NB4 (cell line): Measurements from ENCODE around the gene ZNF423.

ENCODE experiments used
- DNase-seq: peaks from one replicate; pipeline ENCODE4 v3.0.0; 2010; ENCODE audit warnings: low read depth
- H3K4me3 ChIP-seq: one replicate; pipeline ENCODE4 v1.5.1; 2011; ENCODE audit warnings: mild to moderate bottlenecking, low read depth, low read length, moderate library complexity
- MAX ChIP-seq: IDR thresholded peaks from 2 replicates; pipeline ENCODE4 v1.6.1; 2011; ENCODE audit warnings: low read depth, low read length
- MYC ChIP-seq: IDR thresholded peaks from 2 replicates; pipeline ENCODE4 v1.6.1; 2011; ENCODE audit warnings: low read depth, low read length
- POLR2A ChIP-seq: IDR thresholded peaks from 2 replicates; pipeline ENCODE4 v1.6.1; 2011; ENCODE audit warnings: mild to moderate bottlenecking; ENCODE audit not compliant: insufficient read length; ENCODE audit errors: extremely low read depth
- TF ChIP-seq, protein P1 (sequence below): IDR thresholded peaks from one replicate; pipeline ENCODE4 v1.5.1; 2012; ENCODE audit warnings: low read depth, low read length

ZNF423 gene

GRCh38 chr16:49462362-49462988 lies 393.4 kb downstream of the ZNF423 start:
- TF ChIP-seq POLR2A = no peak
- no peak for TF ChIP-seq MAX
- TF ChIP-seq, protein P1, sequence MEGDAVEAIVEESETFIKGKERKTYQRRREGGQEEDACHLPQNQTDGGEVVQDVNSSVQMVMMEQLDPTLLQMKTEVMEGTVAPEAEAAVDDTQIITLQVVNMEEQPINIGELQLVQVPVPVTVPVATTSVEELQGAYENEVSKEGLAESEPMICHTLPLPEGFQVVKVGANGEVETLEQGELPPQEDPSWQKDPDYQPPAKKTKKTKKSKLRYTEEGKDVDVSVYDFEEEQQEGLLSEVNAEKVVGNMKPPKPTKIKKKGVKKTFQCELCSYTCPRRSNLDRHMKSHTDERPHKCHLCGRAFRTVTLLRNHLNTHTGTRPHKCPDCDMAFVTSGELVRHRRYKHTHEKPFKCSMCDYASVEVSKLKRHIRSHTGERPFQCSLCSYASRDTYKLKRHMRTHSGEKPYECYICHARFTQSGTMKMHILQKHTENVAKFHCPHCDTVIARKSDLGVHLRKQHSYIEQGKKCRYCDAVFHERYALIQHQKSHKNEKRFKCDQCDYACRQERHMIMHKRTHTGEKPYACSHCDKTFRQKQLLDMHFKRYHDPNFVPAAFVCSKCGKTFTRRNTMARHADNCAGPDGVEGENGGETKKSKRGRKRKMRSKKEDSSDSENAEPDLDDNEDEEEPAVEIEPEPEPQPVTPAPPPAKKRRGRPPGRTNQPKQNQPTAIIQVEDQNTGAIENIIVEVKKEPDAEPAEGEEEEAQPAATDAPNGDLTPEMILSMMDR = no peak
- no peak for TF ChIP-seq MYC
- H3K4me3 ChIP-seq = no peak overlapping the region
- no peak for DNase-seq

DNA sequence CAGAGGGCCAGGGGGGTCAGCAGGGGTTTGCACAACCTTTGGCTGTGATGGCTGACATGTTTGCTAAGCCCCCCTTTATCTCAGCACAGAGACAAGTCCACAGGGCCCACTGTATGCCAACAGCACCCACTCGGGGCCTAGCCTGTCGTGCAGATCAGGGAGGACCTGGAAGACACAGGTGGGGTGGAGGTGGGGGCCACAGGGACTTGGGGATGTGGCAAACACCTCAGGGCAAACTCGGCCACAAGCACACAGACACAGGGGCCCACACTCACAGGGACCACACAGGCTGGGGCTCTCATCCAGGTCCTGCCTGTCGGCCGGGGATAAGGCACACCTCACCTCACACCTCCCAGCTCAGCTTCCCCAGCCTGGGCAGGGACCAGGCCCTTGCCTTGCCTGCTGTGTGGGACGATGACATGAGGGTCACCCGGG lies 394.4 kb downstream of the ZNF423 start:
- TF ChIP-seq POLR2A = no peak
- no peak for TF ChIP-seq MAX
- TF ChIP-seq MYC = no peak
- TF ChIP-seq, protein P1 = no peak
- H3K4me3 ChIP-seq = no peak overlapping the region
- DNase-seq = no peak

DNA sequence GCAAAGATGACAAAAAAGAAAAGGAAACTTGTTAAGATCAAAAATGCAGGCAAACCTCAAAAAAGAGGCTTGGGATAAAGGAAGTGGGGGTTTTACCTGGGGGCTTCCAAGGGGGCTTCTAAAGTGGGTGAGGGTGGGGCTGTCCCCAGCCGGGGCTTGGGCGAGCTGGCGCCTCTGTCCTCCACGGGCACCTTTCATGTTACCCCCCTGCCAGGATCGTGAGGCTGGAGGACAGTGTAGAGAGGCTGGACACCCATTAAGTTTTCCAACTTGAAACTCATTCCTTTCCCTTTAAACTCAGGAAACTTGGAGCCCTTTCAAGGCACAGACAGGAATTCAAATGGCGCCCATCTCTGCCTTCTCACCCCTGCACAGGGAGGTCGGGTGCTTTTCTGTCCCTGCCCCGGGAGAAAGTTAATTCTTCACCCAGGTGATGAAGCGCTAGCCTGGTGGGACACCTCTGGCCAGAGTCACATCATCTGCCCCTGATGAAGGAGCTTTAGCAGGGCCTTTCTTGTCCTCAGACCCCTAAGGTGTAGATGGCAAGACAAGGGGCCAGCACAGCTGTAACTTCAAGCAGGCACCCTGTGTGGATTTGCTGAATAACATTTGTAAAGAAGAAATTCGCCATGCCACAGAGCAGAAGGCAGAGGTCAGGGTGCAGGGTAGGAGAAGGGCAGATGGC lies 395.0 kb downstream of the ZNF423 start:
- DNase-seq = no peak
- no peak overlapping the region for H3K4me3 ChIP-seq
- TF ChIP-seq MYC (no peak), POLR2A (no peak), MAX (no peak)
- TF ChIP-seq, protein P1 = no peak

GRCh38 chr16:49459953-49460735 lies 395.8 kb downstream of the ZNF423 start:
- TF ChIP-seq MYC (no peak), POLR2A (no peak), MAX (no peak)
- TF ChIP-seq, protein P1 = no peak
- DNase-seq = no peak
- H3K4me3 ChIP-seq = no peak overlapping the region

DNA sequence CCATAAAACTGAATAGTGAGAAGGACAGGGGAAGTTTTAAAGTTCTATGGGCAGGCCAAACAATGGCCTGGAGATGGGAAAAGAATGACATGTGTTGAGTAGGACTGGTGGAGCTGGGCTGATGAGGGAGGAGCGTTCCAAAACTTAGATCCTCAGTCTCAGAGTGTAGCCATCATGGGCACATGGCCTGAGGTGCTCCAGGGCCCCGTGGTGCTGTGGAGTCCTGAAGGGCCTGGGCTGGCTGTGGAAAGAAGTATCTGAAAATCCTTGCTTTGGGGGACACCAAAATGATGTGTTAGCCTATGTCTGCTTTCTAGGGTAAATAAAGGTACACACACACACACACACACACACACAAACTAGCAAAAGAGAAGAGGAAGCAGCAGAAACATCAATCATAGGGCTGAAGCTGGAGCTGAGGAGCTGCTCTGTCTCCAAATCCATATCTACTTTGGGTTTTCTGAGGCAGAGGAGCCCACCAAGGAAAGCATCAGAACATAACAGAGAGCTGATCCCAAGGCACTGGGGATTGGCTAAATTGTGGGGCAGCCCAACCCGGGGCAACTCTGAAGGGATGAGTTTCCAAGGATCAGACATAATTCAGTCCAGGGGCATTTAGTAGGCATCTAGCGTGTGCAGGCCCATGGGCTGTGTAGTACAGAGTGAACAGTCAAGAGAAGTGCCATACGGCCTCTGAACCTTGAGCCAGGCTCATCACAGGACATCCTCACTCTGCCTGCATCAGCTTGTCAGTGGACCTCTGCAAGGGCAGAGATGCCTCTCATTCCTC lies 397.1 kb downstream of the ZNF423 start:
- H3K4me3 ChIP-seq = no peak overlapping the region
- TF ChIP-seq MAX = no peak
- no peak for TF ChIP-seq POLR2A
- TF ChIP-seq, protein P1 = no peak
- no peak for DNase-seq
